HUES64 (cell line): Measurements from ENCODE around the gene SLC26A9.

ENCODE experiments used
- H3K27ac ChIP-seq: 2 replicates; pipeline ENCODE4 v1.7.0; 2013; ENCODE audit warnings: low read depth, low read length, inconsistent platforms
- H3K27me3 ChIP-seq: 2 replicates; pipeline ENCODE4 v1.6.1; 2013; ENCODE audit warnings: mild to moderate bottlenecking, low read length; ENCODE audit not compliant: insufficient read depth
- H3K36me3 ChIP-seq: 2 replicates; pipeline ENCODE4 v1.6.1; 2013; ENCODE audit warnings: mild to moderate bottlenecking, low read length; ENCODE audit not compliant: insufficient read depth
- H3K4me1 ChIP-seq: 2 replicates; pipeline ENCODE4 v1.6.1; 2013; ENCODE audit warnings: mild to moderate bottlenecking, low read length, moderate library complexity; ENCODE audit not compliant: insufficient read depth
- H3K4me3 ChIP-seq: 2 replicates; pipeline ENCODE4 v1.5.1; 2013; ENCODE audit warnings: mild to moderate bottlenecking, low read length, moderate library complexity
- H3K9ac ChIP-seq: 2 replicates; pipeline ENCODE4 v1.6.1; 2013; ENCODE audit warnings: mild to moderate bottlenecking, low read depth, low read length
- H3K9me3 ChIP-seq: 2 replicates; pipeline ENCODE4 v1.6.1; 2013; ENCODE audit warnings: low read depth, low read length; ENCODE audit not compliant: insufficient read depth
- WGBS: fragments of 150-250, 120-280 bp; methylation state at CpG from one replicate; pipeline ENCODE4 v1.1.7; 2013; ENCODE audit warnings: missing lambda C conversion rate; 5-methylcytosine and 5-hydroxymethylcytosine counted together

The SLC26A9 gene

DNA sequence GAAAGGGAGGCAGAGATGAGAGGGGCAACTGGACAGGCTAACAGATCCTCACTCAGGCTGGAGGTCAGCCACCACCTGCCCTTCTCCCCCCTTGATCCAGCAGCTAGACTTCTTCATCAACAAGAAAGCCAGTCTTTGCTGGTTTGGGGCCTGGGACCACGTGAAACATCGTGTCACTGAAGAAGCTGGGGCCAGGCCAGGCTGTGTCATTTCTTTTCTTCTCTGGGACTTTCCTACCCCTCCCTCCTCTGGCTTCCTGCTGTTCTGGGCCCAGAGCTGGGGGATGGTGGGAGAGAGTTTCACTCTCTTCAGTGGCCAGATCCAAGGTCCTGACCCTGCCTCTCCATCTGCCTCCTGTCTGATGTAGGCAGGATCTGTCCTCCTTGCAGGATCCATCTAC is 18.1 kb upstream of the SLC26A9 start:
- Histone ChIP-seq H3K4me1 (no peaks in the 10 kb centered on the region), H3K9ac (no peak overlapping the region), H3K9me3 (no peaks in the 10 kb centered on the region), H3K36me3 (no peaks in the 10 kb centered on the region), H3K27ac (no peak overlapping the region), H3K27me3 (no peaks in the 10 kb centered on the region), H3K4me3 (no peak overlapping the region)
- 33% methylated on average over 2 of the region's 2 CpGs for WGBS

DNA sequence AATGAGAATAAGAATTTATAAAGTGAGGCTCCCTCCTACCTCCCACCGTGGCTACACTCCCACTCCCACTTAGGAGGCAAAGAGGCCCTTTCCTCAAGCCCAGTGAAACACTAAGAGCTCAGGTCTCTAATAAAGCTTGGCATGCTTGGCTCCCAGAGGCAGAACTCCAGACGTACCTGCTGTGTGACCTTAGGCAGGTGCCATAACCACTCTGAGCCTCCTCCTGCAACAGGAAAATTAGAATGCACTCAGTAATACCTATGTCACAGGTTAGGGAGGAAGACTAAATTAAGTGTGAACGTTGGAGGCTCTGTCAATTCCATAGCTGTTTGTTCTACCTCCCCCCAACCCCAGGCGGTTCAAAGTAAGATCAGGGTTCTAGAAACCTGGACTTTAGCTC is 16.5 kb upstream of the SLC26A9 start:
- H3K27ac ChIP-seq, result no peak overlapping the region
- no peak overlapping the region for H3K9ac ChIP-seq
- no peak overlapping the region for H3K4me3 ChIP-seq
- H3K36me3 ChIP-seq, result no peaks in the 10 kb centered on the region
- H3K9me3 ChIP-seq, result no peaks in the 10 kb centered on the region
- H3K27me3 ChIP-seq, result no peaks in the 10 kb centered on the region
- H3K4me1 ChIP-seq, result no peaks in the 10 kb centered on the region
- 84% methylated on average over 4 of the region's 4 CpGs for WGBS

DNA sequence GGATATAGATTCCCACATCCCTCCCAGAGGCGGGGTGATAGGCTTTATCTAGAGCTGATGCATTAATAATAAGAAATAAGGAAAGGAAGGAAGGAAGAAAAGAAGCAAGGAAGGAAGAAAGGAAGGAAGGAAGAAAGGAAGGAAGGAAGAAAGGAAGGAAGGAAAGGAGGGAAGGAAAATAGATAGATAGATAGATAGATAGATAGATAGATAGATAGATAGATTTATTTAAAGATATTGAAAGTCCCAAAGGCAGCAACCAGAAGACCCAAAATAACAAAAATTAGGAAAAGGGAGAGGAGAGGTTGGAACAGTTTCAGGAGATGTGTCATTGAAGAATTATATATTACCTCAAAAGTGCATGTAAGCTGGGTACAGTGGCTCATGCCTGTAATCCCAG is 12.2 kb upstream of the SLC26A9 start:
- H3K9ac ChIP-seq, result no peak overlapping the region
- 56% methylated on average over 1 of the region's 1 CpG for WGBS

DNA sequence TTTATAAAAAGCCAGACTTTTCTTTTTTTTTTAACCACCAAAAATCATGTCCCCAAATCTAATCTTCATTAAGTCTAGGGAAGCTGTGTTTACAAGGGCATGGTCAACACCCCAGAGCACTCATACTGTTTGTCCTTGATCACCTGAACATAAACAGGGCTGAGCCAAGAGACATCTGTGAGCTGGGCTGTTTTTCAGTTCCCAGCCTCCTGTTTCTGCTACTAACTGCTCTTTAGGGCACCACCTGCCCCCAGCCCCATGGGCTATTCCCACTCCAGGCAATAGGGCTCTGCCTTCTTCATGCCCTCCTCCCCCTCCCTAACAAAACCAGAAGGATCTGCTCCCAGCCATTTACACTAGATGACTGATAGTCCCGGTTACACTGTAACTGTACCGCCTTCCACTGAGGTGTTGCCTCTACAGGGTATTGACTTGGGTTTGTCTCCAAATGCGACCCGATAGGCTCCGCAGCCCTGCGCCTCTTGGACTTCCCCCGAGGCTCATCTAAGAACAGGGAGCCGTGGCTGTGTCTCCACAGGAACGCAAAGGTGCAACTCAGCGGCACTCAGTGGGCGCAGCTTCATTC is 11.7 kb upstream of the SLC26A9 start:
- WGBS, result 84% methylated on average over 10 of the region's 11 CpGs
- H3K4me3 ChIP-seq, result no peak overlapping the region
- no peaks in the 10 kb centered on the region for H3K27me3 ChIP-seq

More for the DNA sequence above, 12.2 kb upstream of the SLC26A9 start:
- Histone ChIP-seq H3K27me3 (no peaks in the 10 kb centered on the region), H3K27ac (no peak overlapping the region), H3K4me3 (no peak overlapping the region), H3K9me3 (no peaks in the 10 kb centered on the region), H3K36me3 (no peaks in the 10 kb centered on the region), H3K4me1 (peaks cover 10% of the 10 kb centered on the region)

DNA sequence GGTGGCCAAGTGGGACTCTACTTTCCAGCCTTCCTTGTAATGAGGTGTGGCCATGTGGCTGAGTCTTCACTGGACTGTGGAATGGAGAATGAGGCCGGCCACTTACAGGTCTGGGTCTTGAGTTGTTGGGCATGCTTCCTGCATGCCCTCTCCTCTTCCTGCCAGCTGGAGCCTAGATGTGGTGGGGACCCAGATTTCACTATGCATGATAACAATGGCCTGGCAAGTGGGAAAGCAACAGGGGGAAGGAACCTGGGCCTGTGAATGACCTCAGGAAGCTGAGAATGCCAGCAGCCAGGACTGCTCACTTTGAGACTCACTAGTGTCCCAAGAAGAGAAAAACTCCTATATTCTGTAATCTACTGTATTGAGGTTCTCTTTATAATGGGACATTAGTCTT is 8.5 kb upstream of the SLC26A9 start:
- Histone ChIP-seq H3K36me3 (no peaks in the 10 kb centered on the region), H3K27me3 (no peaks in the 10 kb centered on the region), H3K4me3 (no peak overlapping the region), H3K27ac (no peak overlapping the region), H3K9me3 (no peaks in the 10 kb centered on the region), H3K9ac (no peak overlapping the region), H3K4me1 (peaks cover 10% of the 10 kb centered on the region)
- 86% methylated on average over 1 of the region's 1 CpG for WGBS

More for the DNA sequence above, 11.7 kb upstream of the SLC26A9 start:
- Histone ChIP-seq H3K9me3 (no peaks in the 10 kb centered on the region), H3K4me1 (peaks cover 10% of the 10 kb centered on the region), H3K36me3 (no peaks in the 10 kb centered on the region), H3K9ac (no peak overlapping the region), H3K27ac (no peak overlapping the region)

DNA sequence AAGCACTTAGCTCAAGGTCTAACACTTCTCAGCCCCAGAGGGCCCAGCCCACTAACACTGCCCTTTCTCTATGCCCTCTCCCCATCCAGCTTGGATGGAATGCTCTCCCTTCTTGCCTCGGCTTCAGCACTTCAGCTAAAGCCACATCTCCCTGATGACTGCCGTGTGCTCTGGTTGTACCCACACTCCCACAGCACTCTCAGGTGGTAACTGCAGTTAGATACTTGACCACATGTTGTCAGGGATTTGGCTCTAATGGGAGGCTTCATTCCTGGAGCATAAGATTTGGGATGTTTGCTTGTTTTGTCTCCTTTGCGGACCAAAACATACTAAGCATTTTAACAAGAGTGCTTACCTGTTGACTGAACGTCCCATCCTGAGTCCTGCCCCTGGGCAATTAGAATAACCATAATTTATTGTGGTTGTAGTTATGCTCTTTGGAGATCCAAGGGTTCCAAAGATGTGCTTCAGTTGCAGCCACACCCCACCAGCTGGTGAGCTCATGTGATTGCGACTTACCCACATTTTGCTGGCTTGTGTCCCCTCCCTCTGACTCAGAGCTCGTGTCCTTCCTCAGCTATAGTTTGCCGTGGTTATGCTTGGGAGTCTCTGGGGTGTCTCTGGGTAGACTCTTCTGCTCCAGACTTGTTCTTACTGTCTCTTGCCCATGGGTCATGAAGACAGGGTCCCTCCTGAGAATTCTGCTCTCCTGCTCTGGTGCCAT is 7.7 kb upstream of the SLC26A9 start:
- H3K4me1 ChIP-seq, result peaks cover 10% of the 10 kb centered on the region
- WGBS, result 93% methylated on average over 7 of the region's 7 CpGs

DNA sequence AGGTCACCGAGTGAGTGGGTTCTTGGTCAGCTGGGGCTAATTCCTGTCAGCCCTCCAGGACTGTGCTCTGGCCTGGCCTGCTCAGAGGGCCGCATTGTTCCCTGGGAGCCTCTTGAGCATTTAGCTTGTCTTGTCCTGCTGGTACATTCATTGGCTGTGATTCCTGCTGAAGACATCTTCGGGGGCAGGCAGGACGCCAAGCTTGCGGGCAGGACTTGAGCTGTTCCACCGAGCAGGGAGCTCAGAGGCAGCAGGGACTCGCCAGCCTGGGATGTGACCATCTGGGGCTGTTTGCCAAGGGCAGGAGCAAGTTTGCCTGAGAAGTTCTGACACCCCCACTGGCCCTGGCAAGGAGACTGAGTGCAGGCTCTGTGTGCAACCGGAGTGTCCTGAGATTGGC is 7.0 kb upstream of the SLC26A9 start:
- H3K9ac ChIP-seq, result no peak overlapping the region
- H3K27ac ChIP-seq, result no peak overlapping the region
- H3K4me3 ChIP-seq, result no peak overlapping the region
- H3K36me3 ChIP-seq, result no peaks in the 10 kb centered on the region
- H3K4me1 ChIP-seq, result peaks cover 10% of the 10 kb centered on the region
- 92% methylated on average over 8 of the region's 8 CpGs for WGBS
- H3K27me3 ChIP-seq, result no peaks in the 10 kb centered on the region
- H3K9me3 ChIP-seq, result no peaks in the 10 kb centered on the region

More for the DNA sequence above, 7.7 kb upstream of the SLC26A9 start:
- Histone ChIP-seq H3K36me3 (no peaks in the 10 kb centered on the region), H3K9ac (no peak overlapping the region), H3K27ac (no peak overlapping the region), H3K9me3 (no peaks in the 10 kb centered on the region), H3K4me3 (no peak overlapping the region), H3K27me3 (no peaks in the 10 kb centered on the region)

DNA sequence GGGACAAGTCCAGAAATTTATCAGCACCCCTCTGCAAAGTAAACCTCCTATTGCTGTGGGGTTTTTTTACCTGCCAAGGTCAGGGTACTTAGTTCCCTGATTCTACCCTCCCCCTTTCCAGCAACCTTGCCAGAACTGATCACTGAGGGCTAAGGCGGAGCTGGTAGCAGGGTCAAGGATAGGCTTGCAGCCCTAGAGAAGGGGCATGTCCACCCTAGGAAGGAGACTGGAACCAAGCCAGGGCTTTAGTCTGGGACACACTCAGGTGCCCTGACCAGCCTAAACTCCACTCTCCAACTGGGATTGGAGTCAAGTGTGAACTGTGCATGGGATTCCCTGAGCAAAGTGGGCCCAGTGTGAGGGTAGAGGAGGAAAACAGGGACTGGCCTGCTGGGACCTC is 6.5 kb upstream of the SLC26A9 start:
- no peak overlapping the region for H3K9ac ChIP-seq
- no peak overlapping the region for H3K27ac ChIP-seq
- H3K36me3 ChIP-seq, result no peaks in the 10 kb centered on the region
- 95% methylated on average over 1 of the region's 1 CpG for WGBS
- no peaks in the 10 kb centered on the region for H3K9me3 ChIP-seq
- H3K4me3 ChIP-seq, result no peak overlapping the region
- H3K4me1 ChIP-seq, result peaks cover 10% of the 10 kb centered on the region
- no peaks in the 10 kb centered on the region for H3K27me3 ChIP-seq

DNA sequence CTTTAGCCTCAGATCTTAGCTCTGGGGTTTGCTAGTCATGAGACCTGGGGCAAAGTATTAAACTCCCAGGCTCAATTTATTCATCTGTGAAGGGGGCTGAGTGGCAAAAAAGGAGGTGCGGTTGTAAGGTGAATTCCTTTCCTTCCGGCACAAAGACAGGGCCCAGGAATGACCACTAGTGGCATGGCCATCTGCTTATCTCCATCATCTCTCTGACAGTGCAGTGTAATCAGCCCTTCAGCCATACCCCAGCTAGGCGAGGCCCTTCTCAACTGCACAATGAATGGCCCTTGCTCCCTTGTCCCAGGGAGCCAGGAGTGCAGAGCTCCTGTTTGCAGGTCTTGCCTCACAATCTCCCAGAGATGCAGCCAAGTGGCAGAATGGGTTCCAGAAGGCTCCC is 5.6 kb upstream of the SLC26A9 start:
- H3K9me3 ChIP-seq, result no peaks in the 10 kb centered on the region
- H3K4me3 ChIP-seq, result no peak overlapping the region
- no peak overlapping the region for H3K27ac ChIP-seq
- H3K4me1 ChIP-seq, result peaks cover 6% of the 10 kb centered on the region
- no peak overlapping the region for H3K9ac ChIP-seq
- H3K27me3 ChIP-seq, result no peaks in the 10 kb centered on the region
- H3K36me3 ChIP-seq, result no peaks in the 10 kb centered on the region
- 92% methylated on average over 3 of the region's 3 CpGs for whole genome bisulfite sequencing

DNA sequence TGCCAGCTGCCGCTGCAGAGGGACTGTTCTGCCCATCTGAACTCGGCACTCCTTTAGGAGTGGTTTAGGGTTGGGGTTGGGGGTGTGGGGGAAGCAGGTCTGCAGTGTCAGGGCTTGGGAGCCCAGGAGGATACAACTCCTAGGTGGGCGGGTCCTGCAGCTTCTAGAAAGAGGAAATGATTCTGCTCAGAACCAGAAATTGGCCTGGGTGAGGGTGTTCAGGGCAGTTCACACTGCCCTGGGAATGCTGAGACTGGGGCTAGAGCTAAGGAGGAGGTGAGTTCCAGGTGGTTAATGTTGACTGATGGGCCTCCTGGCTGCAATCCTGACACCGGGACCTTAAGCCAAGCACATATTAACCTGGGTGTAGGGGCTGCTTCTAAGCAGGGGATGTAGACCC is 4.8 kb upstream of the SLC26A9 start:
- WGBS, result 93% methylated on average over 4 of the region's 4 CpGs

DNA sequence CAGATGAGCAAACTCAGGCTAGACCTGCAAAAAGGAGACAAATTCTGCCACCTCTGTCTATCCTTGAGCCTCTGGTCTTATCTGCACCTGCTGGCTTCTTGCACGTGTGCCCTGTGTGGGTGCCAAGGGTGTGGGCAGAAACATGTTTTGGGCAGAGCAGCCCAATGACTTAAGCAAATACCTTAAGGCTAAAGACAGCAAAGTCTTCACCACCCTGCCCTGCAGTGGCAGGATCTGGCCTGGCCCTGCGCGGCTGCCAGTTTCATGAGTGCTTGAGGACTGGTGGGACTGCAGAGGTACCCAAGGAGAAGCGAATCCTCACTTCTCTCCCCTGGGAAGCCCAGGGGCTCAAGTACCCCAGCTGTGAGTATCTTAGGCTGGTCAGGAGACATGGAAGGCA is 3.8 kb upstream of the SLC26A9 start:
- Histone ChIP-seq H3K9me3 (no peaks in the 10 kb centered on the region), H3K9ac (no peak overlapping the region), H3K4me3 (no peak overlapping the region), H3K27me3 (no peaks in the 10 kb centered on the region), H3K36me3 (no peaks in the 10 kb centered on the region), H3K27ac (no peak overlapping the region), H3K4me1 (no peaks in the 10 kb centered on the region; the same call in 1 of the 2 replicates)
- WGBS, result 85% methylated on average over 4 of the region's 4 CpGs

More for the DNA sequence above, 4.8 kb upstream of the SLC26A9 start:
- Histone ChIP-seq H3K27me3 (no peaks in the 10 kb centered on the region), H3K27ac (no peak overlapping the region), H3K9ac (no peak overlapping the region), H3K36me3 (no peaks in the 10 kb centered on the region), H3K9me3 (no peaks in the 10 kb centered on the region), H3K4me3 (no peak overlapping the region), H3K4me1 (no peaks in the 10 kb centered on the region; the same call in 1 of the 2 replicates)
